ENCODE measurements around the gene RBM4.

DNA sequence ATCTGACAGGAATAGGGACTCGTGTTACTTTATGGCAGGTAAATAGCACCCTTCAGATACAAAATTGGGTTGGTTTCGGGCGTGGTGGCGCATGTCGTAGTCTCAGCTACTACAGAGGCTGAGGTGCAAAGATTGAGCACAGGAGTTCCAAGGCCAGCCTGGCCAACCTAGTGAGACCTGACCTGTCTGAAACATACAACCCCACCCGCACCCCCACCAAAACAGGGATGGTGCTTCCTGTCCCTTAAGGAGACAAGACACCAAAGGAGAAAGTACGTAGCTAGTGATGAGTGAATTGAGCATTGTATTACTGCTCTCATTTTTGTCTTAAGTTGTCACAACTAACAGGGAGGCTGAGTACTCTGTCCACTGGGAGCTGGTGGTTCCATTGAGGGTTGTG is 14.1 kb downstream of the RBM4 start:
- no peak for TF ChIP-seq POLR2AphosphoS5 (IDR thresholded peaks at IDR 0.05)
- no peak for TF ChIP-seq POLR2A (IDR thresholded peaks at IDR 0.05)
- TF ChIP-seq, protein P1, sequence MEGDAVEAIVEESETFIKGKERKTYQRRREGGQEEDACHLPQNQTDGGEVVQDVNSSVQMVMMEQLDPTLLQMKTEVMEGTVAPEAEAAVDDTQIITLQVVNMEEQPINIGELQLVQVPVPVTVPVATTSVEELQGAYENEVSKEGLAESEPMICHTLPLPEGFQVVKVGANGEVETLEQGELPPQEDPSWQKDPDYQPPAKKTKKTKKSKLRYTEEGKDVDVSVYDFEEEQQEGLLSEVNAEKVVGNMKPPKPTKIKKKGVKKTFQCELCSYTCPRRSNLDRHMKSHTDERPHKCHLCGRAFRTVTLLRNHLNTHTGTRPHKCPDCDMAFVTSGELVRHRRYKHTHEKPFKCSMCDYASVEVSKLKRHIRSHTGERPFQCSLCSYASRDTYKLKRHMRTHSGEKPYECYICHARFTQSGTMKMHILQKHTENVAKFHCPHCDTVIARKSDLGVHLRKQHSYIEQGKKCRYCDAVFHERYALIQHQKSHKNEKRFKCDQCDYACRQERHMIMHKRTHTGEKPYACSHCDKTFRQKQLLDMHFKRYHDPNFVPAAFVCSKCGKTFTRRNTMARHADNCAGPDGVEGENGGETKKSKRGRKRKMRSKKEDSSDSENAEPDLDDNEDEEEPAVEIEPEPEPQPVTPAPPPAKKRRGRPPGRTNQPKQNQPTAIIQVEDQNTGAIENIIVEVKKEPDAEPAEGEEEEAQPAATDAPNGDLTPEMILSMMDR (IDR thresholded peaks at IDR 0.05): no peak

Measured in prostate gland (tissue), 2 donors.